ENCODE measurements around the gene TTC7B.

Gene TTC7B

GRCh38 chr14:90613453-90613852, 202.8 kb downstream of the TTC7B start:
- no peak for DNase-seq

- no peak for DNase-seq
Measured at GRCh38 chr14:90612801-90613200, 203.4 kb downstream of the TTC7B start.

GRCh38 chr14:90611936-90612335, 204.3 kb downstream of the TTC7B start:
- no peak for DNase-seq

GRCh38 chr14:90611501-90611900, 204.7 kb downstream of the TTC7B start:
- DNase-seq = no peak

- DNase-seq = no peak
Measured at GRCh38 chr14:90610346-90611040, 205.7 kb downstream of the TTC7B start.

GRCh38 chr14:90609376-90609775, 206.9 kb downstream of the TTC7B start:
- no peak for DNase-seq

GRCh38 chr14:90608929-90609341, 207.3 kb downstream of the TTC7B start:
- no peak for DNase-seq

- DNase-seq = no peak
Measured at GRCh38 chr14:90608281-90608680, 207.9 kb downstream of the TTC7B start.

- DNase-seq = no peak
Measured at GRCh38 chr14:90607141-90607540, 209.1 kb downstream of the TTC7B start.

- no peak for DNase-seq
Measured at GRCh38 chr14:90606434-90606833, 209.8 kb downstream of the TTC7B start.

GRCh38 chr14:90605430-90605829, 210.8 kb downstream of the TTC7B start:
- DNase-seq = no peak

GRCh38 chr14:90604356-90604755, 211.9 kb downstream of the TTC7B start:
- DNase-seq = no peak

GRCh38 chr14:90603841-90604240, 212.4 kb downstream of the TTC7B start:
- DNase-seq = no peak

- DNase-seq = no peak
Measured at GRCh38 chr14:90603336-90603735, 212.9 kb downstream of the TTC7B start.

- no peak for DNase-seq
Measured at GRCh38 chr14:90602088-90602687, 214.0 kb downstream of the TTC7B start.

GRCh38 chr14:90601563-90601962, 214.7 kb downstream of the TTC7B start:
- no peak for DNase-seq

- DNase-seq = no peak
Measured at GRCh38 chr14:90600619-90601018, 215.6 kb downstream of the TTC7B start.

- DNase-seq = no peak
Measured at GRCh38 chr14:90599748-90600507, 216.3 kb downstream of the TTC7B start.

GRCh38 chr14:90599339-90599738, 216.9 kb downstream of the TTC7B start:
- DNase-seq = no peak

GRCh38 chr14:90597961-90598360, 218.3 kb downstream of the TTC7B start:
- DNase-seq = no peak

- DNase-seq = no peak
Measured at GRCh38 chr14:90596733-90597132, 219.5 kb downstream of the TTC7B start.

GRCh38 chr14:90593254-90594040, 222.8 kb downstream of the TTC7B start:
- DNase-seq = no peak

GRCh38 chr14:90592655-90593054, 223.6 kb downstream of the TTC7B start:
- DNase-seq = no peak
